ENCODE data around the gene SYNE1. TPM values are rescaled to one million over a fixed set of nuclear protein-coding genes. Genes with fewer than 3 reads are reported as not detected.
"Not testable (repeated sequence)": the region's sequence is repeated elsewhere in the genome, so short reads cannot be mapped to it uniquely, and the experiment has no call there.

Gene SYNE1
- total RNA-seq, 1 donor from 2014 or later: 24.9 TPM

DNA sequence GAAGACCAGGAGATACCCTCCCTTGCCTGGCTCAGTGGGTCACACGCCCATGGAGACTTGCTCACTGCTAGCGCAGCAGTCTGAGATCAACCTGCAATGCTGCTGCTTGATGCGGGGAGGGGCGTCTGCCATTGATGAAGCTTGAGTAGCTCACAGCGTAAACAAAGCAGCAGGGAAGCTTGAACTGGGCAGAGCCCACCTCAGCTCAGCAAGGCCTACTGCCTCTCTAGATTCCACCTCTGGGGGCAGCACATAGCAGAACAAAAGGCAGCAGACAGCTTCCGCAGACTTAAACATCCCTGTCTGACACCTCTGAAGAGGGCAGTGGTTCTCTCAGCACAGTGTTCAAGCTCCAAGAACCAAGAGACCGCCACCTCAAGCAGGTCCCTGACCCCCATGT, 558.4 kb downstream of the SYNE1 start:
- H3K27ac Mint-ChIP-seq (ENCODE audit: unreplicated experiment): no peak overlapping the region
- peaks cover 9% of the 10 kb centered on the region for H3K9me3 Mint-ChIP-seq
- H3K4me1 Mint-ChIP-seq: no peaks in the 10 kb centered on the region
- H3K36me3 Mint-ChIP-seq (ENCODE audit: low read depth): peaks cover 5% of the 10 kb centered on the region
- TF ChIP-seq, protein P1, sequence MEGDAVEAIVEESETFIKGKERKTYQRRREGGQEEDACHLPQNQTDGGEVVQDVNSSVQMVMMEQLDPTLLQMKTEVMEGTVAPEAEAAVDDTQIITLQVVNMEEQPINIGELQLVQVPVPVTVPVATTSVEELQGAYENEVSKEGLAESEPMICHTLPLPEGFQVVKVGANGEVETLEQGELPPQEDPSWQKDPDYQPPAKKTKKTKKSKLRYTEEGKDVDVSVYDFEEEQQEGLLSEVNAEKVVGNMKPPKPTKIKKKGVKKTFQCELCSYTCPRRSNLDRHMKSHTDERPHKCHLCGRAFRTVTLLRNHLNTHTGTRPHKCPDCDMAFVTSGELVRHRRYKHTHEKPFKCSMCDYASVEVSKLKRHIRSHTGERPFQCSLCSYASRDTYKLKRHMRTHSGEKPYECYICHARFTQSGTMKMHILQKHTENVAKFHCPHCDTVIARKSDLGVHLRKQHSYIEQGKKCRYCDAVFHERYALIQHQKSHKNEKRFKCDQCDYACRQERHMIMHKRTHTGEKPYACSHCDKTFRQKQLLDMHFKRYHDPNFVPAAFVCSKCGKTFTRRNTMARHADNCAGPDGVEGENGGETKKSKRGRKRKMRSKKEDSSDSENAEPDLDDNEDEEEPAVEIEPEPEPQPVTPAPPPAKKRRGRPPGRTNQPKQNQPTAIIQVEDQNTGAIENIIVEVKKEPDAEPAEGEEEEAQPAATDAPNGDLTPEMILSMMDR (conservative IDR thresholded peaks at IDR 0.05): no peak
- no peak overlapping the region for H3K4me3 Mint-ChIP-seq
- no peak for DNase-seq (ENCODE audit: low read depth, low spot score)
- peaks cover 11% of the 10 kb centered on the region for H3K27me3 Mint-ChIP-seq (ENCODE audit: low read depth)

- peaks cover 9% of the 10 kb centered on the region for H3K9me3 Mint-ChIP-seq
- H3K27ac Mint-ChIP-seq (ENCODE audit: unreplicated experiment): no peak overlapping the region
- no peaks in the 10 kb centered on the region for H3K4me1 Mint-ChIP-seq
- H3K27me3 Mint-ChIP-seq (ENCODE audit: low read depth): peaks cover 11% of the 10 kb centered on the region
- peaks cover 5% of the 10 kb centered on the region for H3K36me3 Mint-ChIP-seq (ENCODE audit: low read depth)
- no peak for DNase-seq (ENCODE audit: low read depth, low spot score)
- TF ChIP-seq, protein P1 (conservative IDR thresholded peaks at IDR 0.05): no peak
- no peak overlapping the region for H3K4me3 Mint-ChIP-seq
These were observed 559.2 kb downstream of the SYNE1 start for GRCh38 chr6:152078001-152078400.

DNA sequence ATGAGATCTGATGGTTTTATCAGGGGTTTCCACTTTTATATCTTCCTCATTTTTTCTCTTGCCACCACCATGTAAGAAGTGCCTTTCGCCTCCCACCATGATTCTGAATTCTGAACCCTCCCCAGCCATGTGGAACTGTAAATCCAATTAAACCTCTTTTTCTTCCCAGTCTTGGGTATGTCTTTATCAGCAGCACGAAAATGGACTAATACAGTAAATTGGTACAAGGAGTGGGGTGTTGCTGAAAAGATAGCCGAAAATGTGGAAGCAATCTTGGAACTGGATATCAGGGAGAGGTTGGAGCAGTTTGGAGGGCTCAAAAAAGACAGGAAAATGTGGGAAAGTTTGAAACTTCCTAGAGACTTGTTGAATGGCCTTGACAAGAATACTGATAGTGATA, 560.9 kb downstream of the SYNE1 start:
- H3K27me3 Mint-ChIP-seq (ENCODE audit: low read depth): peaks cover 11% of the 10 kb centered on the region
- not testable (repeated sequence) for H3K4me3 Mint-ChIP-seq; H3K9me3 Mint-ChIP-seq; H3K27ac Mint-ChIP-seq (ENCODE audit: unreplicated experiment); H3K4me1 Mint-ChIP-seq; H3K36me3 Mint-ChIP-seq (ENCODE audit: low read depth); DNase-seq (ENCODE audit: low read depth, low spot score)

DNA sequence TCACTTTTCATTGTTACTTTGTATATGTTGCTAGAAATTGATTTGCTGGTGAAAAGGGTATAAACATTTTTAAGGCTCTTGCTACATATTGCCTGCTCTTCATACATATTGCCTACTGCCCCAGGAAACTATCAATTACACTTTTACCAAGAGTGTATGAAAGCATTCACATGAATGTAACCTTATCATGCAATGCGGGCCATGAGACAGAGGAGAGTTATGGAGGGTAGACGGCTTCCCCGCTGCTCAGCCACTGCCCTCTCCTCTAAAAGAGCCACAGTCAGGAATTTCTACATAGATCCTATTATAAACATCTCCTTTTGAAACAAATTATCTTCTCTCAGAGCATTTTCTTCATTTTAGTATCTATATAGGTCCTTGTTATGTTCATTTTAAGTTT, 565.3 kb downstream of the SYNE1 start:
- DNase-seq (ENCODE audit: low read depth, low spot score): no peak
- peaks cover 5% of the 10 kb centered on the region for H3K36me3 Mint-ChIP-seq (ENCODE audit: low read depth)
- no peaks in the 10 kb centered on the region for H3K4me1 Mint-ChIP-seq
- H3K27me3 Mint-ChIP-seq (ENCODE audit: low read depth): no peaks in the 10 kb centered on the region
- peaks cover 4% of the 10 kb centered on the region for H3K9me3 Mint-ChIP-seq
- no peak overlapping the region for H3K4me3 Mint-ChIP-seq
- TF ChIP-seq, protein P1 (conservative IDR thresholded peaks at IDR 0.05): no peak
- no peak overlapping the region for H3K27ac Mint-ChIP-seq (ENCODE audit: unreplicated experiment)

Other genes with a start within 250 kb of the SYNE1 start
- gene MYCT1, start 60.5 kb upstream of the SYNE1 start, total RNA-seq: not detected in 2 replicates
- not detected in 2 replicates for gene VIP, start 113.4 kb upstream of the SYNE1 start, total RNA-seq

Data from neural crest cell (in vitro differentiated cells).